KOPT-K1 (cell line): ENCODE measurements around the gene DBX1.

Source experiments
- H3K27ac ChIP-seq: fragments of 200-600 bp; sonication (generic); 2 replicates; pipeline ENCODE4 v1.5.1; 2016; ENCODE audit warnings: antibody characterized with exemption, mild to moderate bottlenecking, low read depth, low read length; ENCODE audit not compliant: poor library complexity, severe bottlenecking
- H3K36me3 ChIP-seq: fragments of 200-600 bp; sonication (generic); 2 replicates; pipeline ENCODE4 v1.5.1; 2017; ENCODE audit warnings: antibody characterized with exemption, mild to moderate bottlenecking, low read length, moderate library complexity; ENCODE audit not compliant: insufficient read depth
- H3K9me3 ChIP-seq: fragments of 200-600 bp; sonication (generic); 2 replicates; pipeline ENCODE4 v1.5.1; 2017; ENCODE audit warnings: antibody characterized with exemption, low read length, mild to moderate bottlenecking; ENCODE audit not compliant: insufficient read depth, poor library complexity, severe bottlenecking

The DBX1 gene

GRCh38 chr11:20117291-20117690, 43.0 kb downstream of the DBX1 start:
- Histone ChIP-seq H3K9me3 (no peaks in the 10 kb centered on the region), H3K36me3 (no peaks in the 10 kb centered on the region), H3K27ac (no peak overlapping the region)

GRCh38 chr11:20116825-20117224, 43.5 kb downstream of the DBX1 start:
- Histone ChIP-seq H3K36me3 (no peaks in the 10 kb centered on the region), H3K27ac (no peak overlapping the region), H3K9me3 (no peaks in the 10 kb centered on the region)

- no peaks in the 10 kb centered on the region for H3K36me3 ChIP-seq
- H3K27ac ChIP-seq: no peak overlapping the region
- H3K9me3 ChIP-seq: no peaks in the 10 kb centered on the region
Measured at GRCh38 chr11:20114588-20114987, 45.7 kb downstream of the DBX1 start.

- H3K36me3 ChIP-seq: no peaks in the 10 kb centered on the region
Measured at GRCh38 chr11:20113149-20113438, 47.2 kb downstream of the DBX1 start.

GRCh38 chr11:20112291-20113148, 47.8 kb downstream of the DBX1 start:
- Histone ChIP-seq H3K9me3 (no peaks in the 10 kb centered on the region), H3K36me3 (no peaks in the 10 kb centered on the region), H3K27ac (no peak overlapping the region)

More at GRCh38 chr11:20113149-20113438, 47.2 kb downstream of the DBX1 start:
- H3K9me3 ChIP-seq: no peaks in the 10 kb centered on the region
- no peak overlapping the region for H3K27ac ChIP-seq

- Histone ChIP-seq H3K27ac (no peak overlapping the region), H3K36me3 (no peaks in the 10 kb centered on the region), H3K9me3 (no peaks in the 10 kb centered on the region)
Measured at GRCh38 chr11:20111871-20112270, 48.4 kb downstream of the DBX1 start.

- no peak overlapping the region for H3K27ac ChIP-seq
- H3K9me3 ChIP-seq: no peaks in the 10 kb centered on the region
- H3K36me3 ChIP-seq: no peaks in the 10 kb centered on the region
Measured at GRCh38 chr11:20110908-20111669, 49.2 kb downstream of the DBX1 start.

GRCh38 chr11:20109731-20110445, 50.4 kb downstream of the DBX1 start:
- no peaks in the 10 kb centered on the region for H3K9me3 ChIP-seq
- no peak overlapping the region for H3K27ac ChIP-seq
- no peaks in the 10 kb centered on the region for H3K36me3 ChIP-seq
